ENCODE measurements around the gene KRR1.

GRCh38 chr12:75542942-75543341, 31.5 kb upstream of the KRR1 start:
- no peak for TF ChIP-seq CTCF (IDR thresholded peaks at IDR 0.05)
- no peak for TF ChIP-seq POLR2A (IDR thresholded peaks at IDR 0.05)
